HL-60 (cell line): Measurements from ENCODE around the gene CHMP1A.

Experiments used
- CTCF ChIP-seq: IDR thresholded peaks from one replicate; pipeline ENCODE4 v1.5.1; 2011; ENCODE audit warnings: low read length, control low read depth, inconsistent platforms; ENCODE audit not compliant: insufficient read depth
- GABPA ChIP-seq: IDR thresholded peaks from 2 replicates; pipeline ENCODE4 v1.6.1; 2012; ENCODE audit warnings: low read depth
- POLR2AphosphoS5 ChIP-seq: IDR thresholded peaks from 2 replicates; pipeline ENCODE4 v1.6.1; 2012; ENCODE audit warnings: low read depth
- SPI1 ChIP-seq: IDR thresholded peaks from 2 replicates; pipeline ENCODE4 v1.6.1; 2012; ENCODE audit warnings: low read depth, mild to moderate bottlenecking, borderline replicate concordance
- TF ChIP-seq, protein P1 (sequence below): IDR thresholded peaks from 2 replicates; pipeline ENCODE4 v1.6.1; 2012; ENCODE audit warnings: low read depth; ENCODE audit not compliant: insufficient replicate concordance

- TF ChIP-seq CTCF (no peak), POLR2AphosphoS5 (no peak), SPI1 (no peak), GABPA (no peak)
- TF ChIP-seq, protein P1, sequence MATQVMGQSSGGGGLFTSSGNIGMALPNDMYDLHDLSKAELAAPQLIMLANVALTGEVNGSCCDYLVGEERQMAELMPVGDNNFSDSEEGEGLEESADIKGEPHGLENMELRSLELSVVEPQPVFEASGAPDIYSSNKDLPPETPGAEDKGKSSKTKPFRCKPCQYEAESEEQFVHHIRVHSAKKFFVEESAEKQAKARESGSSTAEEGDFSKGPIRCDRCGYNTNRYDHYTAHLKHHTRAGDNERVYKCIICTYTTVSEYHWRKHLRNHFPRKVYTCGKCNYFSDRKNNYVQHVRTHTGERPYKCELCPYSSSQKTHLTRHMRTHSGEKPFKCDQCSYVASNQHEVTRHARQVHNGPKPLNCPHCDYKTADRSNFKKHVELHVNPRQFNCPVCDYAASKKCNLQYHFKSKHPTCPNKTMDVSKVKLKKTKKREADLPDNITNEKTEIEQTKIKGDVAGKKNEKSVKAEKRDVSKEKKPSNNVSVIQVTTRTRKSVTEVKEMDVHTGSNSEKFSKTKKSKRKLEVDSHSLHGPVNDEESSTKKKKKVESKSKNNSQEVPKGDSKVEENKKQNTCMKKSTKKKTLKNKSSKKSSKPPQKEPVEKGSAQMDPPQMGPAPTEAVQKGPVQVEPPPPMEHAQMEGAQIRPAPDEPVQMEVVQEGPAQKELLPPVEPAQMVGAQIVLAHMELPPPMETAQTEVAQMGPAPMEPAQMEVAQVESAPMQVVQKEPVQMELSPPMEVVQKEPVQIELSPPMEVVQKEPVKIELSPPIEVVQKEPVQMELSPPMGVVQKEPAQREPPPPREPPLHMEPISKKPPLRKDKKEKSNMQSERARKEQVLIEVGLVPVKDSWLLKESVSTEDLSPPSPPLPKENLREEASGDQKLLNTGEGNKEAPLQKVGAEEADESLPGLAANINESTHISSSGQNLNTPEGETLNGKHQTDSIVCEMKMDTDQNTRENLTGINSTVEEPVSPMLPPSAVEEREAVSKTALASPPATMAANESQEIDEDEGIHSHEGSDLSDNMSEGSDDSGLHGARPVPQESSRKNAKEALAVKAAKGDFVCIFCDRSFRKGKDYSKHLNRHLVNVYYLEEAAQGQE = no peak
Measured at GRCh38 chr16:89621698-89622409, 35.7 kb downstream of the CHMP1A start.
